ENCODE data around the gene NAA11.

NAA11 gene

DNA sequence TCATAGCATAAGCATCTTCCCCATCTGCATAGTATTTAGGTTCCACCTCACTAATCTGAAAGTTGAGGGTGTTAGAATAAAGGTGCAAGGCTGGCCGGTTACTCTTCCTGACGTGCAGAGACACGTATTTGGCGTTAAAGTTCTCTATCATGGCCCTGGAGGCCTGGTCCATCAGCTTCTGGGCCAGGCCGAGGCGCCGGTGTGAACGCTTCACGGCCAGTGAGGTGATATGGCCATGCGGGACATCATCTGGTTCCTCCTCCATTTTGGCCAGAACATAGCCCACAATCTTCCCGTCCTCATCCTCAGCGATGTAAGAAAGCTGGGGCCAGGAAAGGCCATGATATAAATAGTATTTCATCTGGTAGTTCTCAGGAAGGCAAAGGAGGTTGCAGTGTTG is 425 bp downstream of the NAA11 start:
- no peak for DNase-seq (ENCODE audit: low read depth, low spot score)
- CTCF ChIA-PET = no interaction called here
- no peak overlapping the region for H3K4me3 ChIP-seq (ENCODE audit: low read depth, low read length)
- TF ChIP-seq, protein P1, sequence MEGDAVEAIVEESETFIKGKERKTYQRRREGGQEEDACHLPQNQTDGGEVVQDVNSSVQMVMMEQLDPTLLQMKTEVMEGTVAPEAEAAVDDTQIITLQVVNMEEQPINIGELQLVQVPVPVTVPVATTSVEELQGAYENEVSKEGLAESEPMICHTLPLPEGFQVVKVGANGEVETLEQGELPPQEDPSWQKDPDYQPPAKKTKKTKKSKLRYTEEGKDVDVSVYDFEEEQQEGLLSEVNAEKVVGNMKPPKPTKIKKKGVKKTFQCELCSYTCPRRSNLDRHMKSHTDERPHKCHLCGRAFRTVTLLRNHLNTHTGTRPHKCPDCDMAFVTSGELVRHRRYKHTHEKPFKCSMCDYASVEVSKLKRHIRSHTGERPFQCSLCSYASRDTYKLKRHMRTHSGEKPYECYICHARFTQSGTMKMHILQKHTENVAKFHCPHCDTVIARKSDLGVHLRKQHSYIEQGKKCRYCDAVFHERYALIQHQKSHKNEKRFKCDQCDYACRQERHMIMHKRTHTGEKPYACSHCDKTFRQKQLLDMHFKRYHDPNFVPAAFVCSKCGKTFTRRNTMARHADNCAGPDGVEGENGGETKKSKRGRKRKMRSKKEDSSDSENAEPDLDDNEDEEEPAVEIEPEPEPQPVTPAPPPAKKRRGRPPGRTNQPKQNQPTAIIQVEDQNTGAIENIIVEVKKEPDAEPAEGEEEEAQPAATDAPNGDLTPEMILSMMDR (IDR thresholded peaks at IDR 0.05; ENCODE audit: insufficient read depth, low read length, missing control alignments) = no peak
- POLR2A ChIA-PET = no interaction called here

DNA sequence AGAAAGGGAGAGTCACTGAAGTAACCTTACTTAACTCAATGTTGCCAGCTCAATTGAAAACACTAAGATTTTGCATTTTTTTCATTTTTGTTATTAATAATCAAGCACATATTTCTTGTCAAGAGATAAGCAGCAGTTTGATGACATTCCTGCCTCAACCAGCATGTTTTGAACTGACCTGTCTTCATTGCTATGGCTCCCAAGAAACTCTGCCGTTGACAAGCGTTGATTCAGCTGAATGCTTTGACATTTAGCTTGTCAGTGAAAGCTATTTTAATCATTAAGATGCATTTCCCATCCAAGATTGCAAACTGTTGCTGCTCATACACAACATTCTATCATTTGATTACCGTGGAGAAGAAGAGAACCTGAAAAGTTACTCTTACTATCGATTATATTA is 5.9 kb downstream of the NAA11 start:
- ChIA-PET CTCF (no interaction called here), POLR2A (no interaction called here)
- TF ChIP-seq, protein P1 (IDR thresholded peaks at IDR 0.05; ENCODE audit: insufficient read depth, low read length, missing control alignments) = no peak
- no peak overlapping the region for H3K4me3 ChIP-seq (ENCODE audit: low read depth, low read length)
- DNase-seq (ENCODE audit: low read depth, low spot score) = no peak

GRCh38 chr4:79317711-79318110 is 8.2 kb downstream of the NAA11 start:
- H3K4me3 ChIP-seq (ENCODE audit: low read depth, low read length) = no peak overlapping the region
- CTCF ChIA-PET = no interaction called here
- no peak for DNase-seq (ENCODE audit: low read depth, low spot score)
- POLR2A ChIA-PET = no interaction called here
- TF ChIP-seq, protein P1 (IDR thresholded peaks at IDR 0.05; ENCODE audit: insufficient read depth, low read length, missing control alignments) = no peak

DNA sequence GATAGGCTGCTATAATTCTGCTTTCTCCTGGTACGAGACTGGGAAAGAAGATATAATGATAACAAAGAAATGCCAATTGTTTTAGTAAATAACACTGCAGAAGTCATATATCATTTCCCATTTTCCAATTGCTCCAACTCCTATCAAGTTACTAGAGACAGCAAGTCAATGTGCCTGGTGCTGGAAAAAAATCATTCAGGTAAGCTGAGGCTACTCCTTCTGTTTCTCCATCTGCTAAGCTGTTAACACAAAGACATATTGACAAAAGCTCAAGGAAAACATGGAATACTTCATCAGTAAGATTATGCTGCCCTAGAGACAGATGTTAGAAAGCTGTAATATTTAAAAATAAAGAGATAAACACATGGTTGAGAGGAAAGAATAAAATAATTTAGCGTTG is 10.0 kb downstream of the NAA11 start:
- ChIA-PET POLR2A (no interaction called here), CTCF (no interaction called here)
- TF ChIP-seq, protein P1 (IDR thresholded peaks at IDR 0.05; ENCODE audit: insufficient read depth, low read length, missing control alignments) = no peak
- H3K4me3 ChIP-seq (ENCODE audit: low read depth, low read length) = no peak overlapping the region
- no peak for DNase-seq (ENCODE audit: low read depth, low spot score)

DNA sequence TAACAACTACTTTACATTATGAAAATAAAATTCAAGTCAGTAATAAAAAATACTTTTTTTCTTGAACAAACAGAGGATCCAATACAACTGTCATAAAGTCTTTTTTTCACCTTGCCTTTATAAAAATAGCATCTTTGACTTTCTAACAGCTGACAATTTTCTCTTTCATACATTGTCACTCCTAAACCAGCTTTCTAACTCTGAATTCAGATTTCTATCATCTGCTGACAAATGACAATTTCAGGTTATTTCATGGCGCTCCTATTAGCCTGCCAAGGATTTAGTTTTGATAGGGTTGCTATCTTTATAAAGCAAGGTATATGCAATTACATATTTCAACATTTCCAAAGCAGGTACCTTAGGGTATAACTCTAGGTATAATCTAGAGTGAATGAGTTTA is 14.6 kb downstream of the NAA11 start:
- ChIA-PET POLR2A (no interaction called here), CTCF (no interaction called here)
- no peak overlapping the region for H3K4me3 ChIP-seq (ENCODE audit: low read depth, low read length)
- DNase-seq (ENCODE audit: low read depth, low spot score) = no peak
- TF ChIP-seq, protein P1 (IDR thresholded peaks at IDR 0.05; ENCODE audit: insufficient read depth, low read length, missing control alignments) = no peak

- TF ChIP-seq, protein P1 (IDR thresholded peaks at IDR 0.05; ENCODE audit: insufficient read depth, low read length, missing control alignments) = no peak
Observed at GRCh38 chr4:79308971-79309370, 16.9 kb downstream of the NAA11 start.

More at GRCh38 chr4:79308971-79309370, 16.9 kb downstream of the NAA11 start:
- ChIA-PET POLR2A (no interaction called here), CTCF (no interaction called here)
- DNase-seq (ENCODE audit: low read depth, low spot score) = no peak
- no peak overlapping the region for H3K4me3 ChIP-seq (ENCODE audit: low read depth, low read length)

Measured in AG04449 (cell line).